Measurements from ENCODE around the gene CD3E.

The CD3E gene

DNA sequence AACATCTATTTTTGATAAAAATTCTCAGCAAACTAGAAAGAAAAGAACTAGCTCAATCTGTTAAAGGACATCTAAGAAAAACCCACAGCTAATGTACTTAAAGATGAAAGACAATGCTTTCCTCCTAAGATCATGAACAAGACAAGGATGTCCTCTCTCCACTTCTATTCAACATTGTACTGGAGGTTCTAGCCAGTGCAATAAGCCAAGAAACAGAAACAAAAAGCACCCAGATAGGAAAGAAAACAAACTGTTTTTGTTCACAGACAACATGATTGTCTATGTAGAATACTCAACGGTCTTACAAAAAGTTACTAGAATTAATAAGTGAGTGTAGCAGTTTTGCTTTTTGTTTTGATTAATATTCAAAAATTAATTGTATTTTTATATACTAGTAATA, 30.2 kb downstream of the CD3E start:
- peaks cover 5% of the 10 kb centered on the region for H3K4me1 Mint-ChIP-seq
- no peak overlapping the region for H3K4me3 Mint-ChIP-seq

GRCh38 chr11:118338637-118339061, 34.1 kb downstream of the CD3E start:
- H3K4me3 Mint-ChIP-seq = no peak overlapping the region
- H3K9me3 Mint-ChIP-seq = peaks cover under 1% of the 10 kb centered on the region
- H3K27me3 Mint-ChIP-seq (ENCODE audit: low read depth, poor library complexity) = peaks cover 22% of the 10 kb centered on the region
- TF ChIP-seq, protein P1, sequence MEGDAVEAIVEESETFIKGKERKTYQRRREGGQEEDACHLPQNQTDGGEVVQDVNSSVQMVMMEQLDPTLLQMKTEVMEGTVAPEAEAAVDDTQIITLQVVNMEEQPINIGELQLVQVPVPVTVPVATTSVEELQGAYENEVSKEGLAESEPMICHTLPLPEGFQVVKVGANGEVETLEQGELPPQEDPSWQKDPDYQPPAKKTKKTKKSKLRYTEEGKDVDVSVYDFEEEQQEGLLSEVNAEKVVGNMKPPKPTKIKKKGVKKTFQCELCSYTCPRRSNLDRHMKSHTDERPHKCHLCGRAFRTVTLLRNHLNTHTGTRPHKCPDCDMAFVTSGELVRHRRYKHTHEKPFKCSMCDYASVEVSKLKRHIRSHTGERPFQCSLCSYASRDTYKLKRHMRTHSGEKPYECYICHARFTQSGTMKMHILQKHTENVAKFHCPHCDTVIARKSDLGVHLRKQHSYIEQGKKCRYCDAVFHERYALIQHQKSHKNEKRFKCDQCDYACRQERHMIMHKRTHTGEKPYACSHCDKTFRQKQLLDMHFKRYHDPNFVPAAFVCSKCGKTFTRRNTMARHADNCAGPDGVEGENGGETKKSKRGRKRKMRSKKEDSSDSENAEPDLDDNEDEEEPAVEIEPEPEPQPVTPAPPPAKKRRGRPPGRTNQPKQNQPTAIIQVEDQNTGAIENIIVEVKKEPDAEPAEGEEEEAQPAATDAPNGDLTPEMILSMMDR (IDR thresholded peaks at IDR 0.05) = no peak
- no peaks in the 10 kb centered on the region for H3K36me3 Mint-ChIP-seq (ENCODE audit: low read depth)
- DNase-seq = no peak
- peaks cover 5% of the 10 kb centered on the region for H3K4me1 Mint-ChIP-seq
- H3K27ac Mint-ChIP-seq = no peak overlapping the region

More for the DNA sequence above, 30.2 kb downstream of the CD3E start:
- peaks cover 16% of the 10 kb centered on the region for H3K27me3 Mint-ChIP-seq (ENCODE audit: low read depth, poor library complexity)
- H3K9me3 Mint-ChIP-seq = peaks cover 17% of the 10 kb centered on the region
- H3K27ac Mint-ChIP-seq = no peak overlapping the region
- no peaks in the 10 kb centered on the region for H3K36me3 Mint-ChIP-seq (ENCODE audit: low read depth)
- DNase-seq = no peak
- TF ChIP-seq, protein P1 (IDR thresholded peaks at IDR 0.05) = no peak

DNA sequence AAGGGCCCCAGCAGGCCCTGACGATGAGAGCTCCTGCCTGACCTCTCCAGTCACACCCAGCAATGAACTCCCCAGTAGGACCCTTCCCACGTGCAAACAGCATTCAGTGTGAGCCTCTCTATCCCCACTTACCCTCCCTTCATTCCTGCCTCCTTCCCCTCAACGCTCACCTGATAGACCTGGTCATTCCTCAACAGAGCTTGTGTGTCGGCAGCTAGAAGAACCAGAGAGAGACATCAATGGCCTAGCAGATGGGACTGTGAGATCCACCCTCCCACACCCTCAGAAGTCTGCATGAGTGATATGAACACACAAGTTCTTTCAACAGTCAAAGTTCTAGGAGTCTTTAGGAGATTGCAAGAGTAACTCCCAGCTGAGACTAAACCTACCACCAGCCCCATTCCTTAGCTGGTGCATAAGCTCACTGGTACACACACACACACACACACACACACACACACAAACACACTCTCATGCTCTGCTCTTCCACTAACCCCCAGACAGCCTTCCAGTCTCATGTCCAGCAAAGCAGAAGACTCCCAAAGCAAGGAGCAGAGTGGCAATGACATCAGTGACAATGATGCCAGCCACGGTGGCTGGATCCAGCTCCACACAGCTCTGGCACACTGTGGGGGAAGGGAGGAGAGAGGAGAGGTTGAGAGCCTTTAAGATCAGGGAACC, 34.9 kb downstream of the CD3E start:
- DNase-seq = no peak
- peaks cover 5% of the 10 kb centered on the region for H3K4me1 Mint-ChIP-seq
- H3K27me3 Mint-ChIP-seq (ENCODE audit: low read depth, poor library complexity) = peaks cover 22% of the 10 kb centered on the region
- no peaks in the 10 kb centered on the region for H3K9me3 Mint-ChIP-seq
- no peak overlapping the region for H3K4me3 Mint-ChIP-seq
- TF ChIP-seq, protein P1 (IDR thresholded peaks at IDR 0.05) = no peak
- no peak overlapping the region for H3K27ac Mint-ChIP-seq
- H3K36me3 Mint-ChIP-seq (ENCODE audit: low read depth) = no peaks in the 10 kb centered on the region

DNA sequence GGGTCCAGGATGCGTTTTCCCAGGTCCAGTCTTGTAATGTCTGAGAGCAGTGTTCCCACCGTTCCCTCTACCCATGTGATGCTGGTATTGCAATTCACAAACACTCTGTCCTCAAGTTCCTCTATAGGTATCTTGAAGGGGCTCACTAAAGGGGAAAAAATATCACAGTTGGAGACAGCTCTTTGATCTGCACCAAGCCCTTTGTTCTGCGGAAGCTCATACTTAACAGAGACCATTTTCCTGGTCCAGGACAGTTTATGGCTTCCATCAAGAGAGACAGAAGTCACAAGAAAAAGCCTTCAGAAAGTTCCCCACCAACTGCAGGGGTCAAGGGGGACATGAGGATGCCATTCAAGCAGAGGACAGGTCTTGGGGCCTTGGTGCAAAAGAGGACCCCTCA, 35.9 kb downstream of the CD3E start:
- Mint-ChIP-seq H3K27ac (no peak overlapping the region), H3K36me3 (ENCODE audit: low read depth) (no peaks in the 10 kb centered on the region), H3K4me3 (no peak overlapping the region), H3K4me1 (peaks cover 5% of the 10 kb centered on the region), H3K9me3 (no peaks in the 10 kb centered on the region), H3K27me3 (ENCODE audit: low read depth, poor library complexity) (peaks cover 26% of the 10 kb centered on the region)
- TF ChIP-seq, protein P1 (IDR thresholded peaks at IDR 0.05) = no peak
- no peak for DNase-seq

DNA sequence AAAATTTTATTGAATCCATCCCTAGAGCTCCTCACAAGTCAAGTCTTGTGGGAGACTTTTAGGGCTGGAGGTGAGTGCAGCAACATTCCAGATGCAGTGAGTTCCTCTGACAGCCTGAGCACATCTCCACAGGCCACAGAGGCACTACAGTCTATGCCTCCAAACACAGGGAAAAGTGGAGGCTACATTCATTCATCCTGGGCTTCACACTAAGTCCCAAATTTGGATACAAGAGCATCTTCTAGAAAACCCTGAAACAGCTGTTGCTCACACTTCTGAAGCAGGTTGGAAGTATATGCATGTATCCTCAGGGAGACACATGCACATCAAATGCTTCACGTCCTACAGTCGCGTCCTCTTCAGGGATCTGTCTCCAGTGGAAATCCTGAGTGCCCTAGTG, 36.7 kb downstream of the CD3E start:
- Mint-ChIP-seq H3K4me3 (no peak overlapping the region), H3K36me3 (ENCODE audit: low read depth) (no peaks in the 10 kb centered on the region), H3K4me1 (peaks cover 5% of the 10 kb centered on the region), H3K9me3 (no peaks in the 10 kb centered on the region), H3K27ac (no peak overlapping the region), H3K27me3 (ENCODE audit: low read depth, poor library complexity) (peaks cover 29% of the 10 kb centered on the region)
- TF ChIP-seq, protein P1 (IDR thresholded peaks at IDR 0.05) = no peak
- DNase-seq = no peak
